DMS114 treated with DMSO at 0.1 percent for 48 hours (cell line): ENCODE data around the gene SPRN.
"Not testable (repeated sequence)": the region's sequence is repeated elsewhere in the genome, so short reads cannot be mapped to it uniquely, and the experiment has no call there.

Experiments used
- DNase-seq: peaks from one replicate; lab custom pipeline; 2025; ENCODE audit not compliant: unreplicated experiment; lab: John Stamatoyannopoulos, UW

SPRN gene, protein sequence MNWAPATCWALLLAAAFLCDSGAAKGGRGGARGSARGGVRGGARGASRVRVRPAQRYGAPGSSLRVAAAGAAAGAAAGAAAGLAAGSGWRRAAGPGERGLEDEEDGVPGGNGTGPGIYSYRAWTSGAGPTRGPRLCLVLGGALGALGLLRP

DNA sequence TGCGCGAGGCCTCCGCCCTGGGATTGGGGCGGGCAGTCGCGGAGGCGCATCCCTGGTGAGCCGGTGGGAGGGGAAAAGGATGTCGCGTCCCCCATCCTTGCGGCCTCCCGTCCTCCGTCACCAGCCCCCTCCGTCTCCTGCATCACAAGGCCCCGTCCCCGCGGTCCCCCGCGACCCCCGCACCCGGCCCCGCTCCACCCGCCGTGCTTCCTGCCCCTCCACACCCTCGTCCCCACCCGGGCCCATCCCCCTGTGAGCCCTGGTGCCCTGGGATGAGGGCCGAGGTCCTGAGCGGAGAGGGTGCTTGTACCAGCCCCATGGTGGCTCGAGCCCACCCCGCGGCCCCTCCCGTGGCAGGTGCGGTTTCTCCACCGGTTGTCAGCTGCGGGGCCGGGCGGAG, at the start of gene SPRN:
TSS of gene SPRN (minus strand) at position 25 of the 400 bp plus-strand sequence. CDS start 944 bp downstream, outside the sequence.
- DNase-seq = not testable (repeated sequence)

- no peak for DNase-seq
Observed at GRCh38 chr10:133474027-133474426, 49.6 kb upstream of the SPRN start.

DNA sequence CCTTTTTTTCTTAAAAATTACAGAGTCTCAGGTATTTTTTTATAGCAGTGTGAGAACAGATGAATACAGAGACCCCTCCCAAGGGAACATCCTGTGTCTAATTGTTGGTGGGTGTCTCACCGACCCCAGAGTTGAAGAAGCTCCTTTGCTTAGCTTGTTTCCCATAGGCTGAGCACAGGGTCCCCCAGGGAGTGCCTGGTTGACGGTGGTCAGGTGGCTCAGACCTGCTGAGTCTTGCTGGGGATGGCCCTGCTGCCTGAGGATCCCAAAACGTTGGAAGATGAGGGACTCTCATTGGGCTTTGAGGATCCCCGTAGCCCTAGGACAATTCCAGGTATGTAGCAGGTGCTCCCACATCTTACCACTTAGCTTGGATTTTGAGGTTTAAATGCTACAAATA, 48.8 kb upstream of the SPRN start:
- no peak for DNase-seq

- DNase-seq = no peak
Observed at GRCh38 chr10:133471300-133472109, 47.1 kb upstream of the SPRN start.

DNA sequence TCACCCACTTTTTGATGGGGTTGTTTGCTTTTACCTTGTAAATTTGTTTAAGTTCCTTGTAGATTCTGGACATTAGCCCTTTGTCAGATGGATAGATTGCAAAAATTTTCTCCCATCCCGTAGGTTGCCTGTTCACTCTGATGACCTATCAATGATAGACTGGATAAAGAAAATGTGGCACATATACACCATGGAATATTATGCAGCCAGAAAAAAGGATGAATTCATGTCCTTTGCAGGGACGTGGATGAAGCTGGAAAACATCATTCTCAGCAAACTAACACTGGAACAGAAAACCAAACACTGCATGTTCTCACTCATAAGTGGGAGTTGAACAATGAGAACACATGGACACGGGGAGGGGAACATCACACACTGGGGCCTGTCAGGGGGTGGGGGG, 44.8 kb upstream of the SPRN start:
- not testable (repeated sequence) for DNase-seq

GRCh38 chr10:133467286-133467911, 43.0 kb upstream of the SPRN start:
- no peak for DNase-seq

- DNase-seq = no peak
Observed at GRCh38 chr10:133466683-133467275, 42.4 kb upstream of the SPRN start.

DNA sequence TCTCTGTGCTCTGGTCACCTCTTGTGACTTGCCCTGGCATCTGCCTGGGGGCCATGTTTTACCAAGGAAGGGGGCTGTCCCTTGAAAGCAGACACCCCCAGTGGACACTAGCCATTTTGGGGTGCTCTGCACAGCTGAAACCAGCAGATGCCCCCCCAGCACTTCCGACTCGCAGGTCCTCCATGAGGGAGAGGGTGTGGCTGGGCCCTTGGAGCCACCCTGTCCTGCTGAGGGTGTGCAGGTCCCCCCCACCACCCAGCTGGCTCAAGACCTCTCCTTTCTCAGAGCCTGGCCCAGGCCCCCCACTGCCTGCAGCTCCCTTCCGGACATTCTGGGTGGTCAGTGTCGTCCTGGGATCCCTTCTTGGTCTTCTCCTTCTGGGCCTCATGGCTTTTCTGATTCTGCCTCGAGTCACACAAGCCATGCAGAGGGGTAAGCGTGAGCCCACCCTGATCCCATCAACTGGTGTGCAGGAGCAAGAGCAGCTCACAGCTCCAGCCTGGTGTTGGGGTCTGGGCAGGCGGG, 41.6 kb upstream of the SPRN start:
- DNase-seq = no peak

DNA sequence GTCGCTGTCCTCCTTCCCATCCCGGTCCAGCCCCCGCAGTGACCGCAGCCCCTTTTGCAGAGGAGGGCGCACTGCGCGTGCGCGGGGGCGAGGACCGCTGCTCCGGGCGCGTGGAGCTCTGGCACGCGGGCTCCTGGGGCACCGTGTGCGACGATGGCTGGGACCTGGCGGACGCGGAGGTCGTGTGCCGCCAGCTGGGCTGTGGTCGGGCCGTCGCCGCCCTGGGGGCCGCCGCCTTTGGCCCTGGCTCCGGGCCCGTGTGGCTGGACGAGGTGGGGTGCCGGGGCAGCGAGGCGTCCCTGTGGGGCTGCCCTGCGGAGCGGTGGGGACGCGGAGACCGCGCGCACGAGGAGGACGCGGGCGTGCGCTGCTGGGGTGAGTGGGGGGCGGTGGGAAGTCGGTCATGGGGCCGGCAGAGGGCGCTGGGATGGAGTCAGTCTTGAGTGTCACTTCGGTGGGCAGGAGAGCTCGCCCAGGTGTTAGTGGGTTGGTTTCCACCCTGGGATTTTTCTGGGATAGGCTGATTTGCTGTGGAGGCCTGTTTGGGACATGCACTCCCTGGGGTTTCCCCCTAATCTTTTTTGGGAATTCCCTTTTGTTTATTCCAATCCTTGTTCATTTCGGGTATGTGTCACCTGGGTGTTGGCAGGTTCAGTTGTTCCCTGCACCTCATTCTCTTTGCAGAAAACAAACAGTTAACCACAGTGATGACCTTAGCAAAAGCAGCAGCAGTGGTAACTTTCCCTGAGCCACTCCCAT, 40.9 kb upstream of the SPRN start:
- DNase-seq = no peak

DNA sequence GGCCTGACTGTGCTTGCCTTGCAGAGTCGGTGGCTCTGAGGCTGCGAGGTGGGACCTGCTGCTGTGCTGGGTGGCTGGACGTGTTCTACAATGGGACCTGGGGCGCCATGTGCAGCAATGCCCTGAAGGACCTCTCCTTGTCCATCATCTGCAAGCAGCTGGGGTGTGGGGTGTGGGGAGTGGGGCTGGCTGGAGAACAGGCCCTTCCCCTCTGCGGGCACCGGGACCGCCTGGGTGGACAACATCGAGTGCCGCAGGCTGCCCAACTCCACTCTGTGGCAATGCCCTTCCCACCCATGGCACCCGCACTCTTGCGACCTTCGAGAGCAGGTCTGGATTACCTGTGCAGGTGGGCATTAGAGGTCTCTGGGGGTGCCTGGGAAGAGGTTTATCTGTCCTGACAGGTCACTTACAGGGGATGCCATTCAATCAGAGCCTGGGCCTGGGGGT, 40.2 kb upstream of the SPRN start:
- no peak for DNase-seq

GRCh38 chr10:133462512-133463305, 38.3 kb upstream of the SPRN start:
- no peak for DNase-seq

GRCh38 chr10:133461841-133462240, 37.4 kb upstream of the SPRN start:
- DNase-seq = no peak

GRCh38 chr10:133461027-133461426, 36.6 kb upstream of the SPRN start:
- no peak for DNase-seq

DNA sequence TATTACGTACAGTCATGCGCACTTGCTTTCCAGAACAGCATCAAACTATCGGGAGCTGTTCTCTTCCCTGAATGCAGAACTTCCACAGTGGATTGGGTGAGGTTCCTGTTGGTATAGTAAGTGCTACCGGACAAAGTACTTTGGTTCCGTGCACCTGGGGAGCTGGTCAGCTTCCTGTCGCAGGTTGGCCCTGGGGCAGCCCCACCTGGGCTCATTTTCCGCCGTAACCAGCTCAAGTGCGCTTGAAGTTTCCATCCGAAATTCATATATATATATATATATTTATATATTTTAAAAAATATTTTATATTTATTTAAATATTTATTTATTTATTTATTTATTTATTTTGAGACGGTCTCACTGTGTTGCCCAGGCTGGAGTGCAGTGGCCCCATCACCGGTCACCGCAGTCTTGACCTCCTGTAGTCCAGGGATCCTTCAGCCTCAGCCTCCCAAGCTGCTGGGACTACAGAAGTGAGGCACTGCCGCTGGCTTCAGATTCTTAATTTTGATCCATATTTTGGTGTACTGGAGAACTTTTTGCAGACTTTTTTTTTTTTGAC, 35.9 kb upstream of the SPRN start:
- DNase-seq = no peak

DNA sequence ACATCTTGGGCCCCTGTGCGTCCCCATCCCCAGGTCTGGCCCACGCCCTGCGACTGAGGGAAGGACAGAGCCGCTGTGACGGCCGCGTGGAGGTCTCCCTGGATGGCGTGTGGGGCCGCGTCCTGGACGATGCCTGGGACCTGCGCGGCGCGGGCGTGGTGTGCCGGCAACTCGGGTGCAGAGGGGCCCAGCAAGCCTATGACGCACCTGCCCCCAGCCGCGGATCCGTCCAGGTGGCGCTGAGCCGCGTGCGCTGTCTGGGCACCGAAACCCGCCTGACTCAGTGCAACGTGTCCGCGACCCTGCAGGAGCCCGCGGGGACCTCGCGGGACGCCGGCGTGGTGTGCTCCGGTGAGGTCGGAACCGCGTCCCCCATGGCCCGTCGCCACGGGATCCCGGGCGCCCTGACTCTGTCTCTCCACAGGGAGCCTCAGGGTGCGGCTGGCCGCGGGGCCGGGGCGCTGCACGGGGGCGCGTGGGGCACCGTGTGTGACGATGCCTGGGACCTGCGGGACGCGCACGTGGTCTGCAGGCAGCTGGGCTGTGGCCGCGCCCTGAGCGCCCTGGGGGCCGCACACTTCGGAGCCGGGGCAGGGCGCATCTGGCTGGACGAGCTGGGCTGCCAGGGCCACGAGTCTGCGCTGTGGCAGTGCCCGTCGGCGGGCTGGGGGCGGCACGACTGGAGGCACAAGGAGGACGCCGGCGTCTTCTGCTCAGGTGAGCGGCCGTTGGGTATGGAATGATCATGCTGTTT, 35.2 kb upstream of the SPRN start:
- DNase-seq = no peak

DNA sequence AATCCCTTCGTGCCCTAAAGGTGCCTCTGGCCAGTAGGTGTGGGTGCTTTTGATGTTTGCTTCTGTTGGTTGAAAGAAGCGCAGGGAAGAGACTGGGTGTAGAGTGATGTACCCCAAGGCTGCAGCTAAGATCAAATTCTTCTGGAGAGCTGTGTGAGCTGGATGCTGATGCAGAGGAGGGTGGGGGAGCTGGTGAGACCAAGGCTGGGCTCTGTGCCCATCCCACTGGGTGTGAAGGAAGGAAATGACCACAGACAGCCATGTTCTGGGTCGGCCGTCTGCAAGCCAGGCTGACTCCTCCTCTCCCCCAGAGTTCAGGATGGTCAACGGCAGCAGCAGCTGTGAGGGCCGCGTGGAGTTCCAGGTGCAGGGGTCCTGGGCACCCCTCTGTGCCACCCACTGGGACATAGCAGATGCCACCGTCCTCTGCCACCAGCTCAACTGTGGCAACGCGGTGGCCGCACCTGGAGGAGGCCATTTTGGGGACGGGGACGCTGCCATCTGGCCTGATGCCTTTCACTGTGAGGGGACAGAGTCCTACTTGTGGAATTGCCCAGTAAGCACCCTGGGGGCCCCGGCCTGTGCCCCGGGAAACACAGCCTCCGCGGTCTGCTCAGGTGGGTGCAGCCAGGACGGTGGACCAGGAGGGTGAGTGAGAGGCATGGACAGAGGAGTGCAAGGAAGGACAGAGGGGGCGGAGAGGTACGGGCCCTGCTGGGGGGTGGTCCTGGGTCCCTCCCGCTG, 34.5 kb upstream of the SPRN start:
- no peak for DNase-seq

DNA sequence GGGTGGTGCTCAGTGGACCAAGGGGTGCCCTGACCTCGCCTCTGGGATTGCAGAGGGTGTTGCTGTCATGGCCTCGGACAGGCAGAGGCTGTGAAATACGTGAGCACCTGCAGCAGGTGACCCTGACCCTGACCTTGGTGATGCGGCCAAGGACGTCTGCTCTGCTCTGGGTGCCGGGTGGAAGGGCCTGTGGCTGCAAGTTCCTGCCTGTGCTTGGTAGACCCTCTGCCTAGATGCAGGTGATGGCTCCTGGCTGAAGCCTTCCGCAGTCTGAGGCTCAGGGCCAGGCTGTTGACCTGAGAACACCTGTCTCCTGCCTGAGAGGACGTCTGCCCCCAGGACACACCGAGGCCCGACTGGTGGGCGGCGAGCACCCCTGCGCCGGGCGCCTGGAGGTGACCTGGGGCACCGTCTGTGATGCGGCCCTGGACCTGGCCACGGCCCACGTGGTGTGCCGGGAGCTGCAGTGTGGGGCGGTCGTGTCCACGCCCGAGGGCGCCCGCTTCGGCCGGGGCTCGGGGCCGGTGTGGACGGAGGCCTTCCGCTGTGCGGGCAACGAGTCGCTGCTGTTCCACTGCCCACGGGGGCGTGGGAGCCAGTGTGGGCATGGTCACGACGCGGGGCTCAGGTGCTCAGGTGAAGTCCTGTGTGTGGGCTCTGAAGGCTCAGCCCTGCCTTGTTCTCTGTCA, 33.7 kb upstream of the SPRN start:
- no peak for DNase-seq
